GM12878 (cell line): ENCODE results near the gene ARAP3. TPM values are rescaled to one million over a fixed set of nuclear protein-coding genes. Genes with fewer than 3 reads are reported as not detected.

Experiments
- ATAC-seq: fragments of 200-7000 bp; cut with Tn5 transposase; 3 replicates; pipeline ENCODE4 v1.9.1; 2020; ENCODE audit warnings: mild to moderate bottlenecking, moderate library complexity
- BruUV-seq: library from RNA; stranded (reverse); fragments of 400-500 nt; replicated peaks from 2 replicates; lab custom pipeline; 2021; lab: Mats Ljungman, UMichigan
- CTCF ChIA-PET: fragments of 300-600 bp; sonication (Branson Sonifier 250); formaldehyde crosslinking; extraction: SDS; loops from one replicate; lab custom pipeline; 2021; ENCODE audit warnings: inconsistent platforms; lab: Yijun Ruan, JAX
- POLR2A ChIA-PET: fragments of 350-600 bp; formaldehyde crosslinking; extraction: SDS; loops from one replicate; lab custom pipeline; 2021; ENCODE audit warnings: inconsistent platforms; lab: Charles Lee
- RAD21 ChIA-PET: fragments of 300-600 bp; sonication (Branson Sonifier 250); formaldehyde crosslinking; loops from one replicate; lab custom pipeline; 2023; ENCODE audit warnings: antibody characterized with exemption; ENCODE audit not compliant: unreplicated experiment; lab: Charles Lee
- SMC1A ChIA-PET: fragments of 300-600 bp; sonication (Branson Sonifier 250); formaldehyde crosslinking; loops from one replicate; lab custom pipeline; 2023; ENCODE audit not compliant: unreplicated experiment, uncharacterized antibody; lab: Charles Lee
- DNase-seq: peaks from one replicate; pipeline ENCODE4 v3.0.0-alpha.2; 2011; ENCODE audit warnings: low read depth, low spot score
- FAIRE-seq: peaks from 3 replicates; lab custom pipeline; 2011; peaks lifted over from hg19 to GRCh38; lab: Jason Lieb, UNC
- H2AFZ ChIP-seq: 2 replicates; pipeline ENCODE4 v1.6.0; 2011; ENCODE audit warnings: low read depth, low read length, control low read depth; ENCODE audit not compliant: control insufficient read depth
- H3K27ac ChIP-seq: 2 replicates; pipeline ENCODE4 v1.5.1; 2011; ENCODE audit warnings: control low read depth; ENCODE audit not compliant: control insufficient read depth, insufficient read depth
- H3K27me3 ChIP-seq, 2 experiments: replicated peaks in 1 of 2; 2 replicates each; pipeline versions ENCODE4 v1.6.0 to v1.6.1; 2011; ENCODE audit warnings: low read length in 1 of 2; ENCODE audit not compliant: control insufficient read depth in 2 of 2, insufficient read depth in 2 of 2
- H3K36me3 ChIP-seq, 2 experiments: 2 replicates each; pipeline ENCODE4 v1.5.1; 2011; ENCODE audit warnings: low read length in 1 of 2; ENCODE audit not compliant: control insufficient read depth in 2 of 2, insufficient read depth in 2 of 2
- H3K4me1 ChIP-seq: 2 replicates; pipeline ENCODE4 v1.6.1; 2011; ENCODE audit warnings: mild to moderate bottlenecking, low read length, moderate library complexity, mixed read lengths; ENCODE audit not compliant: control insufficient read depth, insufficient read depth
- H3K4me2 ChIP-seq: 2 replicates; pipeline ENCODE4 v1.6.0; 2011; ENCODE audit warnings: control low read depth; ENCODE audit not compliant: control insufficient read depth, insufficient read depth
- H3K4me3 ChIP-seq: fragments of 200-600 bp; sonication (generic); 2 replicates; pipeline ENCODE4 v1.5.1; 2016
- H3K79me2 ChIP-seq: 2 replicates; pipeline ENCODE4 v1.6.0; 2011; ENCODE audit warnings: low read length; ENCODE audit not compliant: control insufficient read depth, insufficient read depth
- H3K9ac ChIP-seq: 2 replicates; pipeline ENCODE4 v1.8.0; 2011; ENCODE audit warnings: low read length, control low read depth, mixed read lengths; ENCODE audit not compliant: control insufficient read depth, insufficient read depth
- H3K9me3 ChIP-seq: replicated peaks from 3 replicates; pipeline ENCODE4 v1.5.1; 2011; ENCODE audit warnings: mild to moderate bottlenecking, low read length; ENCODE audit not compliant: control insufficient read depth, insufficient read depth
- H4K20me1 ChIP-seq: 2 replicates; pipeline ENCODE4 v1.6.0; 2011; ENCODE audit not compliant: control insufficient read depth, insufficient read depth
- CHD1 ChIP-seq: IDR thresholded peaks from 2 replicates; pipeline ENCODE4 v1.6.1; 2012; ENCODE audit warnings: low read depth, low read length, improper control_type of control experiment
- FOS ChIP-seq: IDR thresholded peaks from 3 replicates; pipeline ENCODE4 v1.6.1; 2011; ENCODE audit warnings: borderline replicate concordance; ENCODE audit not compliant: insufficient read length; ENCODE audit errors: extremely low read depth
- HDAC2 ChIP-seq: fragments of 200-600 bp; sonication (generic); IDR thresholded peaks from 2 replicates; pipeline ENCODE4 v1.6.1; 2017
- HSF1 ChIP-seq: fragments of 150-350 bp; IDR thresholded peaks from 2 replicates; pipeline ENCODE4 v1.6.1; 2014; ENCODE audit warnings: mild to moderate bottlenecking, low read depth, low read length
- LARP7 ChIP-seq: fragments of 450-650 bp; IDR thresholded peaks from 2 replicates; pipeline ENCODE4 v1.6.1; 2017; ENCODE audit warnings: mild to moderate bottlenecking
- PBX3 ChIP-seq: IDR thresholded peaks from 2 replicates; pipeline ENCODE4 v1.6.1; 2011; ENCODE audit warnings: mild to moderate bottlenecking, low read depth, low read length, moderate library complexity; ENCODE audit not compliant: insufficient replicate concordance
- POLR2AphosphoS5 ChIP-seq: IDR thresholded peaks from 2 replicates; pipeline ENCODE4 v1.6.1; 2011; ENCODE audit warnings: mild to moderate bottlenecking, low read length, inconsistent platforms
- RAD21 ChIP-seq: IDR thresholded peaks from 2 replicates; pipeline ENCODE4 v1.6.1; 2011; ENCODE audit warnings: mild to moderate bottlenecking, low read depth, low read length, moderate library complexity; ENCODE audit not compliant: insufficient read depth
- SMC3 ChIP-seq: IDR thresholded peaks from 2 replicates; pipeline ENCODE4 v1.6.1; 2011; ENCODE audit warnings: low read length, improper control_type of control experiment, borderline replicate concordance
- ZNF217 ChIP-seq: fragments of 450-650 bp; IDR thresholded peaks from 2 replicates; pipeline ENCODE4 v1.6.1; 2017; ENCODE audit warnings: antibody characterized with exemption, mild to moderate bottlenecking
- ZNF24 ChIP-seq: fragments of 450-650 bp; IDR thresholded peaks from 2 replicates; pipeline ENCODE4 v1.6.1; 2017; ENCODE audit warnings: antibody characterized with exemption, mild to moderate bottlenecking
- ZZZ3 ChIP-seq: IDR thresholded peaks from 2 replicates; pipeline ENCODE4 v1.6.1; 2011; ENCODE audit warnings: low read depth; ENCODE audit not compliant: control insufficient read depth, insufficient read length
- WGBS: methylation state at CpG from one replicate; pipeline ENCODE4 v1.1.6; 2016; ENCODE audit warnings: low lambda C conversion rate; ENCODE audit not compliant: insufficient replicate concordance, insufficient coverage; ENCODE audit errors: missing lambda C conversion rate; 5-methylcytosine and 5-hydroxymethylcytosine counted together
- in situ Hi-C: fragments of 300-500 bp; cut with MboI; formaldehyde crosslinking; loops from 9 replicates; pipeline ENCODE4 v1.14.3; 2018; ENCODE audit warnings: mixed read lengths
- intact Hi-C: fragments of 100-400 bp; cut with micrococcal nuclease; formaldehyde crosslinking; loops from one replicate; pipeline ENCODE4 v1.14.2; 2022; ENCODE audit not compliant: unreplicated experiment
- polyA plus RNA-seq, 11 experiments: library from polyadenylated mRNA; depleted of rRNA in 4 of 11; unstranded in 6 of 11; stranded (reverse) in 5 of 11; fragments of >200 nt; fragmentation: Nextera tagmentation in 4 of 11; fragmentation: Illumina TruSeq in 1 of 11; extraction: Ambion mirVana in 4 of 11; extraction: Trizol in 1 of 11; gene quantifications; 1 replicate in 1 of 11; 2 replicates in 10 of 11; pipeline versions ENCODE4 v1.2.1 to v1.2.3, GENCODE V29; 2011 to 2016; ENCODE audit warnings: inconsistent platforms in 2 of 11, missing spikeins in 2 of 11, low read depth in 1 of 11
- total RNA-seq, 4 experiments: library from RNA; depleted of rRNA in 3 of 4; stranded (reverse); fragments of >200 nt in 3 of 4; fragmentation: Illumina TruSeq in 1 of 4; extraction: Trizol in 1 of 4; gene quantifications; 2 replicates each; pipeline versions ENCODE4 v1.2.1 to v1.2.3, GENCODE V29; 2013 to 2021
- TF ChIP-seq, protein P1 (sequence below): fragments of 450-650 bp; IDR thresholded peaks from 2 replicates; pipeline ENCODE4 v1.6.1; 2017; ENCODE audit warnings: mild to moderate bottlenecking, moderate library complexity

Gene ARAP3
- total and polyA plus RNA-seq, 10 of the 15 experiments (the other 5 are each of a cell fraction or from before 2014, with no cell fraction given), result 0.01 to 0.08 TPM; not detected in 8

GRCh38 chr5:141672071-141672840, 9.8 kb downstream of the ARAP3 start:
- H3K9ac ChIP-seq, result no peak overlapping the region
- no peaks in the 10 kb centered on the region for H3K9me3 ChIP-seq
- 40% methylated on average over 23 of the region's 23 CpGs for WGBS
- ChIA-PET POLR2A (no interaction called here), CTCF (interaction anchor here (1.2 to 1.5 kb wide), 3 partner anchors 20 to 286 kb away, joined by 3 to 4 read pairs (median 3); no protein-coding TSS in a partner anchor), RAD21 (interaction anchor here (0.6 kb wide), 1 partner anchor 344 kb away, joined by 3 read pairs; no protein-coding TSS in a partner anchor), SMC1A (no interaction called here)
- H3K4me2 ChIP-seq, result no peak overlapping the region
- in situ Hi-C loops, result loop anchor here (10.0 kb wide), 1 partner anchor 463 kb away; no protein-coding TSS in a partner anchor
- H3K79me2 ChIP-seq, result no peaks in the 10 kb centered on the region
- intact Hi-C loops, result no loop called here
- BruUV-seq, result no TSS peak
- no peaks in the 10 kb centered on the region for H4K20me1 ChIP-seq
- DNase-seq, result no peak
- no peak overlapping the region for H3K4me3 ChIP-seq
- FAIRE-seq, result no peak
- H3K27ac ChIP-seq, result no peak overlapping the region
- H3K36me3 ChIP-seq, result no peaks in the 10 kb centered on the region
- TF ChIP-seq ZNF24 (no peak), SMC3 (no peak), POLR2AphosphoS5 (no peak), HSF1 (no peak), CHD1 (no peak), ZNF217 (no peak), FOS (no peak), PBX3 (no peak), ZZZ3 (no peak), RAD21 (no peak), HDAC2 (no peak), LARP7 (no peak)
- TF ChIP-seq, protein P1, sequence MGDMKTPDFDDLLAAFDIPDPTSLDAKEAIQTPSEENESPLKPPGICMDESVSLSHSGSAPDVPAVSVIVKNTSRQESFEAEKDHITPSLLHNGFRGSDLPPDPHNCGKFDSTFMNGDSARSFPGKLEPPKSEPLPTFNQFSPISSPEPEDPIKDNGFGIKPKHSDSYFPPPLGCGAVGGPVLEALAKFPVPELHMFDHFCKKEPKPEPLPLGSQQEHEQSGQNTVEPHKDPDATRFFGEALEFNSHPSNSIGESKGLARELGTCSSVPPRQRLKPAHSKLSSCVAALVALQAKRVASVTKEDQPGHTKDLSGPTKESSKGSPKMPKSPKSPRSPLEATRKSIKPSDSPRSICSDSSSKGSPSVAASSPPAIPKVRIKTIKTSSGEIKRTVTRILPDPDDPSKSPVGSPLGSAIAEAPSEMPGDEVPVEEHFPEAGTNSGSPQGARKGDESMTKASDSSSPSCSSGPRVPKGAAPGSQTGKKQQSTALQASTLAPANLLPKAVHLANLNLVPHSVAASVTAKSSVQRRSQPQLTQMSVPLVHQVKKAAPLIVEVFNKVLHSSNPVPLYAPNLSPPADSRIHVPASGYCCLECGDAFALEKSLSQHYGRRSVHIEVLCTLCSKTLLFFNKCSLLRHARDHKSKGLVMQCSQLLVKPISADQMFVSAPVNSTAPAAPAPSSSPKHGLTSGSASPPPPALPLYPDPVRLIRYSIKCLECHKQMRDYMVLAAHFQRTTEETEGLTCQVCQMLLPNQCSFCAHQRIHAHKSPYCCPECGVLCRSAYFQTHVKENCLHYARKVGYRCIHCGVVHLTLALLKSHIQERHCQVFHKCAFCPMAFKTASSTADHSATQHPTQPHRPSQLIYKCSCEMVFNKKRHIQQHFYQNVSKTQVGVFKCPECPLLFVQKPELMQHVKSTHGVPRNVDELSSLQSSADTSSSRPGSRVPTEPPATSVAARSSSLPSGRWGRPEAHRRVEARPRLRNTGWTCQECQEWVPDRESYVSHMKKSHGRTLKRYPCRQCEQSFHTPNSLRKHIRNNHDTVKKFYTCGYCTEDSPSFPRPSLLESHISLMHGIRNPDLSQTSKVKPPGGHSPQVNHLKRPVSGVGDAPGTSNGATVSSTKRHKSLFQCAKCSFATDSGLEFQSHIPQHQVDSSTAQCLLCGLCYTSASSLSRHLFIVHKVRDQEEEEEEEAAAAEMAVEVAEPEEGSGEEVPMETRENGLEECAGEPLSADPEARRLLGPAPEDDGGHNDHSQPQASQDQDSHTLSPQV, result no peak
- H2AFZ ChIP-seq, result no peak overlapping the region
- ATAC-seq, result no peak
- H3K4me1 ChIP-seq, result no peaks in the 10 kb centered on the region
- no peaks in the 10 kb centered on the region; a peak in 2 of 4 replicates for H3K27me3 ChIP-seq
